Uterus (tissue), 4 donors: ENCODE results near the gene ZNF185. TPM values are rescaled to one million over a fixed set of nuclear protein-coding genes. Genes with fewer than 3 reads are reported as not detected.
A peak's percentile ranks its signal among the peaks of the same experiment; 100 is the strongest.

ENCODE experiments used
- DNase-seq, 2 donors: peaks; one replicate each; pipeline ENCODE4 v3.0.0-alpha.2; 2019 to 2020
- H3K27ac ChIP-seq, 2 donors: fragments of 200-600 bp; sonication (generic); 1 replicate in 1 of 2; 2 replicates in 1 of 2; pipeline ENCODE4 v1.5.1; 2016 to 2018
- H3K27me3 ChIP-seq, 2 donors: fragments of 200-600 bp; sonication (generic); one replicate each; pipeline ENCODE4 v1.5.1; 2018 to 2019; ENCODE audit warnings: control low read depth in 1 of 2
- H3K36me3 ChIP-seq, 2 donors: fragments of 200-600 bp; sonication (generic); one replicate each; pipeline ENCODE4 v1.5.1; 2019; ENCODE audit warnings: control low read depth in 1 of 2
- H3K4me1 ChIP-seq, 2 donors: fragments of 200-600 bp; sonication (generic); one replicate each; pipeline ENCODE4 v1.5.1; 2018 to 2019; ENCODE audit warnings: control low read depth in 1 of 2
- H3K4me3 ChIP-seq, 2 donors: fragments of 200-600 bp; sonication (generic); 1 replicate in 1 of 2; 2 replicates in 1 of 2; pipeline ENCODE4 v1.5.1; 2018 to 2019; ENCODE audit warnings: mild to moderate bottlenecking in 1 of 2
- H3K9me3 ChIP-seq, 2 donors: fragments of 200-600 bp; sonication (generic); one replicate each; pipeline ENCODE4 v1.5.1; 2019; ENCODE audit warnings: control low read depth in 1 of 2
- CTCF ChIP-seq, 4 experiments: fragments of 200-600 bp in 2 of 4; fragments of 450-650 bp in 2 of 4; sonication (generic) in 2 of 4; IDR thresholded peaks; one replicate each; pipeline ENCODE4 v1.5.1; 2016 to 2019; ENCODE audit warnings: antibody characterized with exemption in 4 of 4, mild to moderate bottlenecking in 2 of 4, moderate library complexity in 1 of 4
- POLR2A ChIP-seq, 2 donors: fragments of 450-650 bp; IDR thresholded peaks; one replicate each; pipeline ENCODE4 v1.6.1; 2016; ENCODE audit warnings: antibody characterized with exemption in 2 of 2, mild to moderate bottlenecking in 1 of 2, moderate library complexity in 1 of 2
- intact Hi-C: fragments of 100-400 bp; cut with DNase I; formaldehyde crosslinking; loops from one replicate; pipeline ENCODE4 v1.15.1; 2023; ENCODE audit warnings: low total_unique reads
- total RNA-seq, 4 donors: library from RNA; depleted of rRNA in 3 of 4; stranded (reverse); fragments of >200 nt in 3 of 4; gene quantifications; one replicate each; pipeline versions ENCODE4 v1.1.0 to v1.2.4, GENCODE V29; 2014 to 2023
- donor health status: DM: yes; HTN: yes; CAD: no.

ZNF185 gene
- total RNA-seq, 4 donors from 2014 or later: 1.3 to 32.6 (median 12.1) TPM

- H3K4me3 ChIP-seq: no peak overlapping the region
- no peaks in the 10 kb centered on the region for H3K27me3 ChIP-seq
- no peak for DNase-seq
- H3K27ac ChIP-seq: no peak overlapping the region
- intact Hi-C loops: no loop called here
- TF ChIP-seq POLR2A (IDR thresholded peaks at IDR 0.05) (no peak), CTCF (IDR thresholded peaks at IDR 0.05) (no peak)
- H3K9me3 ChIP-seq: no peaks in the 10 kb centered on the region
- no peaks in the 10 kb centered on the region for H3K36me3 ChIP-seq
- no peaks in the 10 kb centered on the region for H3K4me1 ChIP-seq
These were observed 20.1 kb downstream of the ZNF185 start for GRCh38 chrX:152917656-152918579.

GRCh38 chrX:152918707-152919106 lies 20.8 kb downstream of the ZNF185 start:
- no peak for DNase-seq
- no peaks in the 10 kb centered on the region for H3K27me3 ChIP-seq
- intact Hi-C loops: no loop called here

GRCh38 chrX:152923599-152923998 lies 25.7 kb downstream of the ZNF185 start:
- Histone ChIP-seq H3K27me3 (no peaks in the 10 kb centered on the region), H3K4me3 (no peak overlapping the region), H3K4me1 (no peaks in the 10 kb centered on the region), H3K9me3 (no peaks in the 10 kb centered on the region), H3K27ac (no peak overlapping the region), H3K36me3 (no peaks in the 10 kb centered on the region)
- no peak for DNase-seq
- TF ChIP-seq POLR2A (IDR thresholded peaks at IDR 0.05) (no peak), CTCF (IDR thresholded peaks at IDR 0.05) (no peak)
- intact Hi-C loops: no loop called here

More at GRCh38 chrX:152918707-152919106, 20.8 kb downstream of the ZNF185 start:
- Histone ChIP-seq H3K9me3 (no peaks in the 10 kb centered on the region), H3K27ac (no peak overlapping the region), H3K4me1 (no peaks in the 10 kb centered on the region), H3K36me3 (no peaks in the 10 kb centered on the region), H3K4me3 (no peak overlapping the region)
- TF ChIP-seq CTCF (IDR thresholded peaks at IDR 0.05): no peak
- TF ChIP-seq POLR2A (IDR thresholded peaks at IDR 0.05): no peak

GRCh38 chrX:152925835-152926234 lies 28.0 kb downstream of the ZNF185 start:
- Histone ChIP-seq H3K36me3 (no peaks in the 10 kb centered on the region), H3K27me3 (no peaks in the 10 kb centered on the region), H3K4me3 (no peak overlapping the region), H3K9me3 (no peaks in the 10 kb centered on the region), H3K4me1 (no peaks in the 10 kb centered on the region), H3K27ac (no peak overlapping the region)
- no peak for TF ChIP-seq POLR2A (IDR thresholded peaks at IDR 0.05)
- no peak for TF ChIP-seq CTCF (IDR thresholded peaks at IDR 0.05)
- intact Hi-C loops: no loop called here
- DNase-seq: no peak

- TF ChIP-seq CTCF (IDR thresholded peaks at IDR 0.05) (peak in 3 of 4 experiments; percentile 27 to 45 (median 32)), POLR2A (IDR thresholded peaks at IDR 0.05) (no peak)
- Histone ChIP-seq H3K36me3 (no peaks in the 10 kb centered on the region), H3K9me3 (no peaks in the 10 kb centered on the region), H3K4me3 (no peak overlapping the region), H3K27ac (no peak overlapping the region), H3K27me3 (no peaks in the 10 kb centered on the region), H3K4me1 (no peaks in the 10 kb centered on the region)
- DNase-seq: peak; percentile 72 to 81
- intact Hi-C loops: no loop called here
These were observed 28.4 kb downstream of the ZNF185 start for GRCh38 chrX:152926279-152926678.
